HTERT RPE-1 (cell line): ENCODE results near the gene MVP.
"Not testable (repeated sequence)": the region's sequence is repeated elsewhere in the genome, so short reads cannot be mapped to it uniquely, and the experiment has no call there.

ENCODE experiments used
- in situ Hi-C: fragments of 300-500 bp; cut with MboI; formaldehyde crosslinking; loops from 4 replicates; pipeline ENCODE4 v1.14.3; 2020; ENCODE audit warnings: low sequenced_read_pairs

The MVP gene

GRCh38 chr16:29869067-29869466, 48.8 kb downstream of the MVP start:
- in situ Hi-C loops, result not testable (repeated sequence)

DNA sequence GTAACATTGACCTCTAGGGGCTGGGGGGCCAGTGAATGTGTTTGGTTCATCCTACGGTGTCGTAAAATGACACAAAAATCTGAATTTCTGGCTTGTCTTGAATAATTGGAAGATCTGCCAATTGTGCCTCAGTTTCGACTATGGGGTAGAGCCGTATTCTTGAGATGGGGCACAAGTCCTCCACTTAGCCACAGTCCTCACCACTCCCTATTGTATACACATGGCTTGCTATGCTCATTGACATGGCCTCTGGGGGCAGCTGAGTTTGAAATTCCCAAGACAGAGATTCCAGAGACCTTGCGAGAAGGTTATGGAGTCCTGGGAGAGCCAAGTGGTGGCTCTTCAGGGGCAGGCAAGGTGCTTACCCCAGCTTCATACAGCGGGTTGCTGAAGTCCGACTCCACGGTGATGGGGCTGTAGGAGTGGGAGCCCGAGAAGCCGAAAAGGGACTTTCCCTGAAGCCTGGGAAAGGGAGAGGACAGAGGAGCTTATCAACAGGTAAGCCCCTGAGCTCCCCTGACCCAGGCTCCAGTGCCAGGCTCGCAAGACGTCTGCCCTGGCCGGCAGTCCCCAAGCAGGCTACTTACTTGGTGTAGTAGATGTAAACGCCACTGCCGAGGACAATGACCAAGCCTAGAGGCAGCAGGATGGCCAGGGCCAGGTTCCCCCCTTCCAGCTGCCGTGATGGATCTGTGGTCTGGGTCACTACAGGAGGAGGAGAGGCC, 51.7 kb downstream of the MVP start:
- in situ Hi-C loops, result no loop called here

GRCh38 chr16:29873319-29873718, 53.1 kb downstream of the MVP start:
- in situ Hi-C loops, result no loop called here

GRCh38 chr16:29875206-29875605, 54.9 kb downstream of the MVP start:
- in situ Hi-C loops, result no loop called here

DNA sequence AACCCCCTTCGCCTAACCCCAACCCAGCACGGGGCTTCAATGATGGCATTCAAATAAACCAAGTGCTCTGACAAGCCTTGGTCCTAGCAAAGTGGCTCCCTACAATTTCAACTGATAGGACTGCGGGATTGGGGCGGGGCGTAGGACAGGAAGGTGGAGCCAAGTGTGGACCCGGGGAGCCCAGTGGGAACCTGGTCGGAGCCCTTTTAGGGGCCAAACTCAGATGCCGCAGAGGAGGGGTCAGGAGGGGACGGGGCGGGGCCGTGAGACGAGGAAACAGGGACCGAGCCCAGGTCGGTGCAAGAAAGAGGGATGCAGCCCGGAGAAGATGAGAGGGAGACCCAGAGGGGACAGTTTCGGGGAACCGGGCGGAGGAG, 55.9 kb downstream of the MVP start:
- in situ Hi-C loops, result no loop called here

DNA sequence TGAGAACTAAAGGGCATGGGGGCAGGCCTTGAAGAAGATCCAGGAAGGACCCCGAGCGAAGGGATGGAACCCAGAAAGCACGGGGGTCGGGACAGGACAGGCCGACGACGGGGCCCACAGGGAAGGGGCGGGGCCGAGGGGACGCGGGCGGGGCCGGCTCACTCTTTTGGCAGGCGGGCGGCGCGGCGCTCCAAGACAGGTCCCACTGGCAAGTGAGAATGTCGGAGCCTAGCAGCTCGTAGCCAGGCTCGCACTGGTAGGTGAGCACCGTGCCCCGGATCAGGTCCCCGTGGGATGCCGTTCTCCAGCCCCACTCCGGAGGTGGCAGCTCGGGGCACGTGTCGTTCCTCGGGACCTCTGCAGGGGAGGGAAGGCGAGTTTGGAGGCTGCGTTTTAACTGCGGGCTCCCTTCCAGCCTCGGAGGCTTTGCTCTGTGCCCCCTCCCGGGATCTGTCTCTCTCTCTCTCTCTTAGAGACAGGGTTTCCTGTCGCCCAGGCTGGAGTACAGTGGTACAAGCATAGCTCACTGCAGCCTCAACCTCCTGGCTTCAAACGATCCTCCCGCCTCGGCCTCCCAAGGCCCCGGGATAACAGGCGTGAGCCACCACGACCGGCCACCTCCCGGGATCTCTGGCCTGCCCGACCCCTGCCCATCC, 56.5 kb downstream of the MVP start:
- in situ Hi-C loops, result no loop called here

GRCh38 chr16:29877266-29877961, 57.2 kb downstream of the MVP start:
- in situ Hi-C loops, result no loop called here

DNA sequence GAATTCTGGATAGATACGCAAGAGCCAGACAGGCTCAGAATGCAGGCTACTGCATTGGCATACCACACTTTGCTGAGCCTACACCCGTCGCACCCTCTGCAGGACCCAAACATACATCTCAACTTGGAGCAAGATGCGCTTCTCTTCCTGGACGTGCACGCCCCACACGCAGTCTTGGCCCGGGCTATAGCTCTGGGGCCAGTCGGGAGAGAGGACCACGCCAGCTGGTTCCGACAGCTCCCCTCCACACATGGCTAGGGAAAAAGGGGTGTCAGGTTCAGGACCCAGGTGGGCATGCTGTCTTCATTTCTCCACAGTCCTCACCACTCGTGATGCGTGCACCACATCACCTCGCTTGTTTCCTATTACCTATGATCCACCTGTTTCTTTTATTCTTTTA, 57.9 kb downstream of the MVP start:
- in situ Hi-C loops, result no loop called here

- in situ Hi-C loops, result no loop called here
Observed at GRCh38 chr16:29881050-29881449, 60.8 kb downstream of the MVP start.

DNA sequence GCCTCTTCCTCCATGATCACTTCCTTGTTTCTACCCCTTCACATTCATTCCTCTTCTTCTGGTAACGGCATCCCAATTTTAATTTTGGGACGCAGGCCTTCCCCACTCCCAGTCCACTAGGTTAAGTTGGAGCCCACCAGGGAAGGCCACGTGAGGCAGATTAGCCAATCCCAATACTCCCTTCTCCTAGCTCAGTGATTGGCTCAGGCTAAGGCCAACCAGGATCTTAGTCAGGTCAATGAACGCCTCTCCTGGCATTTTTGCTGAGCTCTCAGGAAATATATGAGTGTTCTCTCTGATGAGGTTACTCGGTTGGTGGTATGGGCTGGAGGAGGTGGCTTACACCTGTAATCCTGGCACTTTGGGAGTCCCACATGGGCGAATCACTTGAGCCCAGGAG, 63.7 kb downstream of the MVP start:
- in situ Hi-C loops, result no loop called here

DNA sequence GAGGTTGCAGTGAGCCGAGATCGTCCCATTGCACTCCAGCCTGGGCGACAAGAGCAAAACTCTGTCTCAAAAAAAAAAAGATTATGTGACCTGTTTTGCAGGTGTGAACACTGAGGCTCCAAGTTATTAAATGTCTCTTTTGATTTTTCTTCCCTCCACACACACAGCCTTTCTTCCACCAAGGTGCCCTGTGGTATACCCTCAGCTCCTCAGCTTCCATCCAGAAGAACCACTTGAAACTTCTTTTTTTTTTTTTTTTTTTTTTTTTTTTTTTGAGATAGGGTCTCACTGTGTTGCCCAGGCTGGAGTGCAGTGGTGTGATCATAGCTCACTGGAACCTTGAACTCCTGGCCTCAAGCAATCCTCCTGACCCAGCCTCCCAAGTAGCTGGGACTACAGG, 69.1 kb downstream of the MVP start:
- in situ Hi-C loops, result not testable (repeated sequence)

GRCh38 chr16:29891525-29892457, 71.5 kb downstream of the MVP start:
- in situ Hi-C loops, result no loop called here

DNA sequence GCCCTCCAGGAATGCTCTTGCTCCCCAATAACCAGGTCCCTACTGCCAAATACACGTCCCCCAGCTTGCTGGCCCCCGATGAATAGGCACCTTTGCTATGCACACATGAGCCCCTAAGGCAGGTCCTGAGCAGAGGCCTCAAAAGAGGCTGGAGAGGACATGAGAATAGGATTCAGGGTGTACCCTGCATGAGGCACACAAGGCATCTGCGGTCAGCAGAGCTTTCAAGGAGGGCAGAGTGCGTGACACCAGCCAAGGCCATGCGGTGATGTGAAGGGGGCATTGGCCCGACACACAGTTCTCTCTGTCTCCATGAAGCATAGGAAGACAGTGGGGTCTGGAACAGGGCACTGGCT, 72.2 kb downstream of the MVP start:
- in situ Hi-C loops, result no loop called here

- in situ Hi-C loops, result no loop called here
Observed at GRCh38 chr16:29893553-29893952, 73.3 kb downstream of the MVP start.

DNA sequence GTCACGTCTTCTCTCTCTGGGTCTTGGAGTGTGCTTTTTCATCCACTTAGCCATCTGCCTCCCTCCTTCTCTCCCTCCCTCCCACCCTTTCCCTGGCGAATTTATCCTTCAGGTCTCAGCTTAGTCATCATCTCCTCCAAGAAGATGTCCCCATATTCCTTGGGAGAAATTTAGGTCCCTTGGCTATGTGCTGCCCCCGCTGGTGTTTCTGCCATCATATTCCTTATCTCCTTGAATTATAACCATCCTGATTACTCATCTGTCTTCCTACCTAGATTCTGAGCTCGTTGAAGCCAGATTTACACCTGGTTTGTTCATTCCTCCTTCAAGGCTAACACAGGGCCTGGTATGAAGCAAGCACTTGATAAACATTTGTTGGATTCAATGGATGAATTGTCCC, 74.1 kb downstream of the MVP start:
- in situ Hi-C loops, result no loop called here

- in situ Hi-C loops, result no loop called here
Observed at GRCh38 chr16:29896841-29897240, 76.6 kb downstream of the MVP start.

- in situ Hi-C loops, result no loop called here
Observed at GRCh38 chr16:29897333-29897732, 77.1 kb downstream of the MVP start.
